ENCODE measurements around the gene CAMK1. TPM values are rescaled to one million over a fixed set of nuclear protein-coding genes. Genes with fewer than 3 reads are reported as not detected.

The CAMK1 gene
- total and polyA plus RNA-seq, 2 donors (not counting 3 experiments of a cell fraction or from before 2014, with no cell fraction given) = 23.5 to 28.4 TPM

DNA sequence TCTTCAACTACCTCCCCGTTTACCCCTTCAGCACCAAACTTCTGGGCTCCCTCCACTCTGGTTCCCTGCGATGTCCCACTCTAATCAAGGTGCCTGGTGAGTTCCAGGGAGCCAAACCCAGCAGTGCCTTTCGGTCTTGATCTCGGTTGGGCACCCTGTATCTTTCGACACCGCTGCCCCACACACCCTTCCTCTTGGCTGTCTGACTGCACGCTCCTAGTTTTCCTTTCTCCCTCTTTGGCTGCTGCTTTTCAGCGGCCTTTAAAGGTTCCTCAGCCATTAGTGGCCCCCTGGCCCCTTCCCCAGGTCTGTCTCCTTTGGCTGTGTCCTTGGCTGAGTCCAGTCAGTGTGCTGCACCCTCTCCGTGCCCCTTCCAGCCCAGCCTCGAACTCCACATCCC is 41.1 kb upstream of the CAMK1 start:
- FAIRE-seq (peak; percentile 63), DNase-seq (ENCODE audit: low read depth, low spot score) (no peak)
- Histone ChIP-seq H4K20me1 (replicated peaks; ENCODE audit: control insufficient read depth, extremely low read depth, insufficient read depth, low read length) (no peaks in the 10 kb centered on the region), H3K27ac (ENCODE audit: insufficient read depth, low read depth, low read length) (no peak overlapping the region), H3K79me2 (ENCODE audit: control insufficient read depth, insufficient read depth, low read length) (no peaks in the 10 kb centered on the region), H3K4me1 (ENCODE audit: control insufficient read depth, extremely low read depth, insufficient read depth, low read length) (peaks cover 12% of the 10 kb centered on the region), H2AFZ (ENCODE audit: low read depth, low read length) (peak overlapping the region; percentile 81), H3K9me3 (replicated peaks; ENCODE audit: control insufficient read depth, insufficient read depth, low read length) (no peaks in the 10 kb centered on the region), H3K27me3 (ENCODE audit: control insufficient read depth in 2 of 2, insufficient read depth in 2 of 2, low read length in 2 of 2) (no peaks in the 10 kb centered on the region), H3K4me2 (ENCODE audit: insufficient read depth, low read length) (peak overlapping the region; percentile 89), H3K9ac (replicated peaks; ENCODE audit: extremely low read depth, insufficient read depth, low read length) (peak overlapping the region; percentile 69), H3K36me3 (ENCODE audit: control insufficient read depth in 2 of 2, extremely low read depth in 1 of 2, insufficient read depth in 2 of 2, low read length in 2 of 2) (peaks cover 0 to 15% of the 10 kb centered on the region in 2 experiments), H3K9me1 (replicated peaks; ENCODE audit: control insufficient read depth, extremely low read depth, insufficient read depth, low read length) (no peaks in the 10 kb centered on the region), H3K4me3 (replicated peaks in 1 of 3; ENCODE audit: insufficient read depth in 1 of 3, low read depth in 1 of 3, low read length in 3 of 3) (peak overlapping the region; percentile 52 to 64 (median 55))
- intact Hi-C loops (cut with micrococcal nuclease) (loop anchor here (1.0 to 10.0 kb wide), 3 partner anchors 80 to 334 kb away; partner anchors contain the start of genes BRPF1 and VHL), dilution Hi-C loops (cut with MboI; ENCODE audit: extremely low pct_ligation_motif_present, low sequenced_read_pairs) (no loop called here)
- BruUV-seq (replicated peaks) = no TSS peak
- ChIA-PET CTCF (no interaction called here), POLR2A (no interaction called here)
- TF ChIP-seq MYC (IDR thresholded peaks at IDR 0.05; ENCODE audit: low read depth, low read length) (no peak), POLR2A (IDR thresholded peaks at IDR 0.05; ENCODE audit: low read depth, low read length) (no peak), JUN (IDR thresholded peaks at IDR 0.05; ENCODE audit: borderline replicate concordance, insufficient read depth, insufficient read length, low read depth) (no peak)

DNA sequence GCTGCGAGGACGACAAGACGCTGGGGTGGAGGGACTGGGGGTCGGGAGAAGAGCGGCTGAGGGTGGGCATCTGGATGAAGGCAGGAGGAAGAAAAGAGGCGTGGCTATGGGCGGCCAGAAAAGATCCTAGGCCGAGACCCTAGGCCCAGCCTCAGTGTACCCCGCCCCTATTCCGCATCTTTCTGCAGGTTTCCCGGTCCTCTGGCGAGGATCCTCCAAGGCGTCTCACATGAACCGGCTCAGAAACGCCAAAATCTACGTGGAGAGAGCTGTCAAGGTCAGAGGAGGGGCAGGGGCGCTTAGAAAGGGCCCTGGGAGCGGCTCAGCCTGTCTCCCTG is 40.7 kb upstream of the CAMK1 start:
- peak overlapping the region; percentile 69 for H3K9ac ChIP-seq (replicated peaks; ENCODE audit: extremely low read depth, insufficient read depth, low read length)
- BruUV-seq (replicated peaks) = no TSS peak

More for the DNA sequence above, 40.7 kb upstream of the CAMK1 start:
- peaks cover 12% of the 10 kb centered on the region for H3K4me1 ChIP-seq (ENCODE audit: control insufficient read depth, extremely low read depth, insufficient read depth, low read length)
- H2AFZ ChIP-seq (ENCODE audit: low read depth, low read length) = peak overlapping the region; percentile 81
- H3K27ac ChIP-seq (ENCODE audit: insufficient read depth, low read depth, low read length) = peak overlapping the region; percentile 36
- ChIA-PET POLR2A (no interaction called here), CTCF (interaction anchor here (2.8 kb wide), 1 partner anchor 122 kb away, joined by 13 read pairs; the partner anchor contains the start of gene CRELD1)
- no peaks in the 10 kb centered on the region for H3K9me3 ChIP-seq (replicated peaks; ENCODE audit: control insufficient read depth, insufficient read depth, low read length)
- H3K9me1 ChIP-seq (replicated peaks; ENCODE audit: control insufficient read depth, extremely low read depth, insufficient read depth, low read length) = no peaks in the 10 kb centered on the region
- no peak for FAIRE-seq
- H3K27me3 ChIP-seq (ENCODE audit: control insufficient read depth in 2 of 2, insufficient read depth in 2 of 2, low read length in 2 of 2) = no peaks in the 10 kb centered on the region
- H3K79me2 ChIP-seq (ENCODE audit: control insufficient read depth, insufficient read depth, low read length) = no peaks in the 10 kb centered on the region
- TF ChIP-seq JUN (IDR thresholded peaks at IDR 0.05; ENCODE audit: borderline replicate concordance, insufficient read depth, insufficient read length, low read depth) (no peak), FOS (IDR thresholded peaks at IDR 0.05; ENCODE audit: borderline replicate concordance, insufficient read depth, low read length) (no peak), MYC (IDR thresholded peaks at IDR 0.05; ENCODE audit: low read depth, low read length) (no peak), GATA2 (IDR thresholded peaks at IDR 0.05; ENCODE audit: insufficient read depth, insufficient read length, low read depth, low read length) (no peak), POLR2AphosphoS5 (IDR thresholded peaks at IDR 0.05; ENCODE audit: insufficient read depth, low read depth, low read length) (no peak), POLR2A (IDR thresholded peaks at IDR 0.05; ENCODE audit: low read depth, low read length) (no peak), EZH2 (IDR thresholded peaks at IDR 0.05; ENCODE audit: borderline replicate concordance, low read depth, low read length, severe bottlenecking) (no peak)
- TF ChIP-seq, protein P1, sequence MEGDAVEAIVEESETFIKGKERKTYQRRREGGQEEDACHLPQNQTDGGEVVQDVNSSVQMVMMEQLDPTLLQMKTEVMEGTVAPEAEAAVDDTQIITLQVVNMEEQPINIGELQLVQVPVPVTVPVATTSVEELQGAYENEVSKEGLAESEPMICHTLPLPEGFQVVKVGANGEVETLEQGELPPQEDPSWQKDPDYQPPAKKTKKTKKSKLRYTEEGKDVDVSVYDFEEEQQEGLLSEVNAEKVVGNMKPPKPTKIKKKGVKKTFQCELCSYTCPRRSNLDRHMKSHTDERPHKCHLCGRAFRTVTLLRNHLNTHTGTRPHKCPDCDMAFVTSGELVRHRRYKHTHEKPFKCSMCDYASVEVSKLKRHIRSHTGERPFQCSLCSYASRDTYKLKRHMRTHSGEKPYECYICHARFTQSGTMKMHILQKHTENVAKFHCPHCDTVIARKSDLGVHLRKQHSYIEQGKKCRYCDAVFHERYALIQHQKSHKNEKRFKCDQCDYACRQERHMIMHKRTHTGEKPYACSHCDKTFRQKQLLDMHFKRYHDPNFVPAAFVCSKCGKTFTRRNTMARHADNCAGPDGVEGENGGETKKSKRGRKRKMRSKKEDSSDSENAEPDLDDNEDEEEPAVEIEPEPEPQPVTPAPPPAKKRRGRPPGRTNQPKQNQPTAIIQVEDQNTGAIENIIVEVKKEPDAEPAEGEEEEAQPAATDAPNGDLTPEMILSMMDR (IDR thresholded peaks at IDR 0.05; ENCODE audit: extremely low read depth in 1 of 2, insufficient read depth in 1 of 2, low read depth in 1 of 2, low read length in 2 of 2) = no peak
- TF ChIP-seq, protein P2, sequence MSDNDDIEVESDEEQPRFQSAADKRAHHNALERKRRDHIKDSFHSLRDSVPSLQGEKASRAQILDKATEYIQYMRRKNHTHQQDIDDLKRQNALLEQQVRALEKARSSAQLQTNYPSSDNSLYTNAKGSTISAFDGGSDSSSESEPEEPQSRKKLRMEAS (IDR thresholded peaks at IDR 0.05; ENCODE audit: insufficient read depth, insufficient read length) = no peak
- H4K20me1 ChIP-seq (replicated peaks; ENCODE audit: control insufficient read depth, extremely low read depth, insufficient read depth, low read length) = no peaks in the 10 kb centered on the region
- peak overlapping the region; percentile 89 for H3K4me2 ChIP-seq (ENCODE audit: insufficient read depth, low read length)
- intact Hi-C loops (cut with micrococcal nuclease) = loop anchor here (1.0 to 10.0 kb wide), 3 partner anchors 79 to 334 kb away; partner anchors contain the start of genes BRPF1 and VHL
- H3K4me3 ChIP-seq (replicated peaks in 1 of 3; ENCODE audit: insufficient read depth in 1 of 3, low read depth in 1 of 3, low read length in 3 of 3) = peak overlapping the region; percentile 52 to 64 (median 55)
- dilution Hi-C loops (cut with MboI; ENCODE audit: extremely low pct_ligation_motif_present, low sequenced_read_pairs) = no loop called here
- H3K36me3 ChIP-seq (ENCODE audit: control insufficient read depth in 2 of 2, extremely low read depth in 1 of 2, insufficient read depth in 2 of 2, low read length in 2 of 2) = peaks cover 0 to 17% of the 10 kb centered on the region in 2 experiments
- no peak for DNase-seq (ENCODE audit: low read depth, low spot score)
